ENCODE measurements around the gene APBB1.

APBB1 gene

DNA sequence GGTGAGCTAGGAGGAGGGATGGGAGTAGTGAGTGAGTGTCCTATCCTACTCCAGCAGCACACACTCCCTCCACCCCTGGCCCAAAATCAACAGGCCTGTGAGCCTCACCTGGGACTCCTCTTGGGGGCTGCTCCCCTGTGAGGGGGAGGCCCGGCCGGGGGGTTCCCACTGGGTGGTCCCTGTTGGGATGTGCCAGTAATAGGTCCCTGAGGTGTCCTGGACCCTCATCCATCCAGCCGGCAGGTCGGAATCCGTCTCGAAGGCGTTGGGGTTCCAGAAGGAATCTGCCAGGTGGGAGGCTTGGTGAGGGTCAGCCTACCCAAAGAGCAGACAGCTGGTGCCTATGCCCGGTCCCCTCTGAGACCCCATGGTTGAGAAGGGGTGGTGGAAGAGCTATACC is 15.4 kb downstream of the APBB1 start:
- in situ Hi-C loops (cut with MboI; ENCODE audit: low pct_unique_long_range_greater_than_20kb, low sequenced_read_pairs, unreplicated experiment) = no loop called here
- TF ChIP-seq, protein P1, sequence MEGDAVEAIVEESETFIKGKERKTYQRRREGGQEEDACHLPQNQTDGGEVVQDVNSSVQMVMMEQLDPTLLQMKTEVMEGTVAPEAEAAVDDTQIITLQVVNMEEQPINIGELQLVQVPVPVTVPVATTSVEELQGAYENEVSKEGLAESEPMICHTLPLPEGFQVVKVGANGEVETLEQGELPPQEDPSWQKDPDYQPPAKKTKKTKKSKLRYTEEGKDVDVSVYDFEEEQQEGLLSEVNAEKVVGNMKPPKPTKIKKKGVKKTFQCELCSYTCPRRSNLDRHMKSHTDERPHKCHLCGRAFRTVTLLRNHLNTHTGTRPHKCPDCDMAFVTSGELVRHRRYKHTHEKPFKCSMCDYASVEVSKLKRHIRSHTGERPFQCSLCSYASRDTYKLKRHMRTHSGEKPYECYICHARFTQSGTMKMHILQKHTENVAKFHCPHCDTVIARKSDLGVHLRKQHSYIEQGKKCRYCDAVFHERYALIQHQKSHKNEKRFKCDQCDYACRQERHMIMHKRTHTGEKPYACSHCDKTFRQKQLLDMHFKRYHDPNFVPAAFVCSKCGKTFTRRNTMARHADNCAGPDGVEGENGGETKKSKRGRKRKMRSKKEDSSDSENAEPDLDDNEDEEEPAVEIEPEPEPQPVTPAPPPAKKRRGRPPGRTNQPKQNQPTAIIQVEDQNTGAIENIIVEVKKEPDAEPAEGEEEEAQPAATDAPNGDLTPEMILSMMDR (IDR thresholded peaks at IDR 0.05; ENCODE audit: extremely low read depth, insufficient read depth, missing control alignments) = no peak
- DNase-seq (ENCODE audit: low spot score) = no peak

DNA sequence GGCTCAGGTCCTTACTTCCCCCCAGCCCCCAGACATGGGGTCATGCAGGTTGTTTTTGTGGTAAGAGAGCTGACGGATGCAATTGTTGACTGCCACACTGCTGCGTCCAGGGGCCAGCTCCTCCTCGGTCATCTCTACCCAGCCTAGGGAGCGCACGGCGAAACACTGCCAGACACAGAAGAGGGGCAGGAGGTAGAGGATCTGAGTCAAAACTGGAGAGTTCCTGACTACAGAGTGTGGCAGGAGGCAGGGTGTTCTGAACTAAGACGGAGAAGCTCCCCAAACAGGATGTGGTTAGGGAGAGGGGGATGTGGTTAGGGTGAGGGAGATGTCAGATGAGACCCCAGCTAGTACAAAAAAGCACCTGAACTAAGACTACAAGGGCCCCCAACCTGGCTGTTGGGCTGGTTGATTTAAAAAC is 16.3 kb downstream of the APBB1 start:
- peak; percentile 87 for DNase-seq (ENCODE audit: low spot score)
- in situ Hi-C loops (cut with MboI; ENCODE audit: low pct_unique_long_range_greater_than_20kb, low sequenced_read_pairs, unreplicated experiment) = no loop called here
- TF ChIP-seq, protein P1 (IDR thresholded peaks at IDR 0.05; ENCODE audit: extremely low read depth, insufficient read depth, missing control alignments) = no peak

DNA sequence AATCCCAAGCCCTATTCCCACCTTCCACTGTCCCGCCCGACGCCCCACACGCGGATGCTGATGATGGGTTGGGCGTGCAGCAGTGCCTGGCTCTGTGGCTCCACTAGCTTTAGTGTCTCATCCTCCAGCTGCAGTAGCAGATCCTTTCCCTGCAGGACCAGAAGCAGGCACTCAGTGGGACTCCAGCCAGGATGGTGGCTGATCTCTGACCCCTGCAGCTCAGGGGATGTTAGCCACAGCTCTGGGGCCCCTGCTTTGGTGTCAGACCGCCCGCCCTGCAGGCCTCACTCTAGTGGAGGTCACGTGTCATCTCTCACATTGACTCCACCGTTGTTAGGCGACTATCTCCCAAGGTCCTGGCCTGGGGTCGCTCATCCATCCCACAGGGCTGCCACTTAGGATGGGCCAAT is 16.8 kb downstream of the APBB1 start:
- in situ Hi-C loops (cut with MboI; ENCODE audit: low pct_unique_long_range_greater_than_20kb, low sequenced_read_pairs, unreplicated experiment) = no loop called here
- TF ChIP-seq, protein P1 (IDR thresholded peaks at IDR 0.05; ENCODE audit: extremely low read depth, insufficient read depth, missing control alignments) = no peak
- DNase-seq (ENCODE audit: low spot score) = peak; percentile 69

DNA sequence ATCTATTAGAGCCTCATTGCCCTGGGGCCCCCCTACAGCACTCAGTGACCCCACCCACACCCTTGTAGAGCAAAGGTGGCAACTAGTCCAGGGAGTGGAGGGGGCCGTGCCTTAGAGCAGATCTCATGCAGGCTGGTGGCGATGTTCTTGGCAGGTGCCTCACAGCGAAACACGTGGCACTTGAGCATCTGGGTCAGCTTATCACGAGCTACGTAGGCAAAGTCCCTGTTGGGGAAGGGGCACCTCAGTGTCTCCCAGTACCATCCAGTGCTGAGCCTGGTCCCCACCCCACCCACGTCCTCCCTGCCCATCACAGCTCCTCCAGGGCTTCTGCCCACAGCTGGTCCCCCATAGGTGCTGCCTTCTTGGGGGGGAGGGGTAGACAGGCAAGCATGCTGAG is 17.4 kb downstream of the APBB1 start:
- in situ Hi-C loops (cut with MboI; ENCODE audit: low pct_unique_long_range_greater_than_20kb, low sequenced_read_pairs, unreplicated experiment) = no loop called here
- no peak for DNase-seq (ENCODE audit: low spot score)
- TF ChIP-seq, protein P1 (IDR thresholded peaks at IDR 0.05; ENCODE audit: extremely low read depth, insufficient read depth, missing control alignments) = no peak

DNA sequence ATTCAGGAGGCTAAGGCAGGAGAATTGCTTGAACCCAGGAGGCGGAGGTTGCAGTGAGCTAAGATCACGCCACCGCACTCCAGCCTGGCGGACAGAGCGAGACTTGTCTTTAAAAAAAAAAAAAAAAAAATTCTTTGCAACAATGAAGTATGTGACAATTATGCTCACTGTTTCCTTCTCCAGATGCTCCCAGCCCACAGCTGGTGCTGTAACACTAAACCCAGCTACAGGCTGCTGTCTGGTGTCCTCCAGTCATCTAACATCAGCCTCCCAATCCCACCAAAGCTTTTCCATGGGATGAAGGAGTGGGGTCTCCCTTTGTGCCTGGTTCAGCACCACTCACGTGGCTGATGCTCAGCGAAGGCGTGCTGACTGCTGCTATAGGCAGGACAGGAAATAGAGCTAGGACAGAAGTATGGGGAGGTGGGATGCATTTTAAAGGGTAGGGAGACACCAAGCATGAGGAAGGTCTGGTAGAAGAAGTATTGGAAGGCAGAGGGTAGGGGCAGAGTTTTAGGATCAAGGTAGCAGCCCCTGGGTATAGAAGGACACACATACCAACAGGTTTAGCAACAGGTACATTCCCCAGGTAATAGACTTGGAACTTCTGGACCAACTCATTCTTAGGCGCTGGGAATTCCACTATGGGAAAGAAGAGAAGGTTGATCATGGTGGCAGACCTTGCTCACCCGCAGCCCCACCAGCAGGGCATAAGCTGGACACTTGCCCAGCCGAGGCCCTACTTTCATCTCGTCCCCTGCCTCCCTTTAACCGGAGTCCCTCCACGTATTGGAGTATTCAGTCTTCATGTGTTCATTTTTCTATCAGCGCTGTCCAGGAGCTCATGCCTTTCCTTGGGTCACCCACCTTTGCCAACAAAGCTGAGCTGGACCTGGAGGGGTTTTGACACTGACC is 18.2 kb downstream of the APBB1 start:
- TF ChIP-seq, protein P1 (IDR thresholded peaks at IDR 0.05; ENCODE audit: extremely low read depth, insufficient read depth, missing control alignments) = no peak
- DNase-seq (ENCODE audit: low spot score) = no peak
- in situ Hi-C loops (cut with MboI; ENCODE audit: low pct_unique_long_range_greater_than_20kb, low sequenced_read_pairs, unreplicated experiment) = no loop called here

DNA sequence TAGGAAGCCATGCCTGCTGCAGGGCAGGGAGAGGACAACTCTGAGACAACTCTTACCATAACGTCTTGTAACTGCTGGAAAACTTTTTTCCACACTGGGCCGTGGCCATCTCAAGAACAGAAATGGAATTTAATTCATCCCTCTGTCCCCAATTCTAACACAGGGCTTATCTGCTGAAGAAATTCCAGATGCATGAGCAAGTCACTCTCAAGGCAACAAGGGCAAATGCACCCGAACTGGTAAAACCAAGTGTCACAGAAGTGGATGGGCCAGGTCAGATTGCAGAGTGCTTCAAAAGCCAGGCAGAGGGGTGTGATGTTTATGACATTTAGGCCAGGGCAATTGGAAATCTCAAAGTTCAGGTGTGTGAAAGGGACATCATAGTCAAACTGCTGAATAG is 21.3 kb downstream of the APBB1 start:
- no peak for DNase-seq (ENCODE audit: low spot score)
- in situ Hi-C loops (cut with MboI; ENCODE audit: low pct_unique_long_range_greater_than_20kb, low sequenced_read_pairs, unreplicated experiment) = no loop called here
- TF ChIP-seq, protein P1 (IDR thresholded peaks at IDR 0.05; ENCODE audit: extremely low read depth, insufficient read depth, missing control alignments) = no peak

All from GM13977 (cell line).